Activated naive CD8-positive, alpha-beta T cell (primary cell): Measurements from ENCODE around the gene GATM.

ENCODE experiments used
- H3K27ac Mint-ChIP-seq: one replicate; pipeline ENCODE4 v1.8.0; 2021; ENCODE audit warnings: mixed read lengths
- H3K27me3 Mint-ChIP-seq: one replicate; pipeline ENCODE4 v1.8.0; 2021; ENCODE audit warnings: mixed read lengths
- H3K36me3 Mint-ChIP-seq: one replicate; pipeline ENCODE4 v1.8.0; 2021; ENCODE audit warnings: mixed read lengths
- H3K4me1 Mint-ChIP-seq: one replicate; pipeline ENCODE4 v1.8.0; 2021; ENCODE audit warnings: low read depth, mixed read lengths
- H3K4me3 Mint-ChIP-seq: one replicate; pipeline ENCODE4 v1.8.0; 2021; ENCODE audit warnings: mild to moderate bottlenecking, mixed read lengths
- H3K9me3 Mint-ChIP-seq: one replicate; pipeline ENCODE4 v1.8.0; 2021; ENCODE audit warnings: low read depth, mixed read lengths

Gene GATM

GRCh38 chr15:45378149-45378912 lies at the start of gene GATM:
Gene GATM, minus strand, starts transcription at chr15:45378544. Its CDS starts 91 bp downstream, at chr15:45378453.
- peaks cover 24% of the 10 kb centered on the region for H3K27me3 Mint-ChIP-seq
- H3K9me3 Mint-ChIP-seq: no peaks in the 10 kb centered on the region
- no peak within 1 kb of the TSS for H3K27ac Mint-ChIP-seq
- H3K36me3 Mint-ChIP-seq: no peaks in the 10 kb centered on the region
- peaks cover 20% of the 10 kb centered on the region for H3K4me1 Mint-ChIP-seq
- H3K4me3 Mint-ChIP-seq: peak within 1 kb of the TSS; percentile 84

GRCh38 chr15:45427085-45427484 lies 48.7 kb upstream of the GATM start:
- Mint-ChIP-seq H3K27ac (no peak overlapping the region), H3K4me3 (no peak overlapping the region), H3K36me3 (no peaks in the 10 kb centered on the region), H3K27me3 (no peaks in the 10 kb centered on the region), H3K9me3 (no peaks in the 10 kb centered on the region), H3K4me1 (peaks cover 2% of the 10 kb centered on the region)

GRCh38 chr15:45425135-45425534 lies 46.8 kb upstream of the GATM start:
- Mint-ChIP-seq H3K4me3 (no peak overlapping the region), H3K36me3 (no peaks in the 10 kb centered on the region), H3K9me3 (no peaks in the 10 kb centered on the region), H3K4me1 (no peaks in the 10 kb centered on the region), H3K27me3 (no peaks in the 10 kb centered on the region), H3K27ac (no peak overlapping the region)

GRCh38 chr15:45424429-45424828 lies 46.1 kb upstream of the GATM start:
- no peak overlapping the region for H3K27ac Mint-ChIP-seq
- no peaks in the 10 kb centered on the region for H3K9me3 Mint-ChIP-seq
- H3K4me1 Mint-ChIP-seq: no peaks in the 10 kb centered on the region
- H3K27me3 Mint-ChIP-seq: no peaks in the 10 kb centered on the region
- H3K4me3 Mint-ChIP-seq: no peak overlapping the region
- no peaks in the 10 kb centered on the region for H3K36me3 Mint-ChIP-seq

GRCh38 chr15:45417303-45417950 lies 39.1 kb upstream of the GATM start:
- Mint-ChIP-seq H3K27ac (no peak overlapping the region), H3K4me3 (no peak overlapping the region), H3K36me3 (peaks cover 11% of the 10 kb centered on the region), H3K4me1 (peaks cover 19% of the 10 kb centered on the region), H3K27me3 (no peaks in the 10 kb centered on the region), H3K9me3 (no peaks in the 10 kb centered on the region)

GRCh38 chr15:45414215-45414885 lies 36.0 kb upstream of the GATM start:
- H3K36me3 Mint-ChIP-seq: peaks cover 11% of the 10 kb centered on the region
- peak overlapping the region; percentile 11 for H3K27ac Mint-ChIP-seq
- no peaks in the 10 kb centered on the region for H3K27me3 Mint-ChIP-seq
- H3K9me3 Mint-ChIP-seq: no peaks in the 10 kb centered on the region
- peaks cover 21% of the 10 kb centered on the region for H3K4me1 Mint-ChIP-seq
- peak overlapping the region; percentile 2 for H3K4me3 Mint-ChIP-seq

- Mint-ChIP-seq H3K9me3 (no peaks in the 10 kb centered on the region), H3K36me3 (peaks cover 7% of the 10 kb centered on the region), H3K27ac (no peak overlapping the region), H3K4me3 (no peak overlapping the region), H3K4me1 (peaks cover 42% of the 10 kb centered on the region), H3K27me3 (no peaks in the 10 kb centered on the region)
These were observed 31.3 kb upstream of the GATM start for GRCh38 chr15:45409596-45409995.

- no peak overlapping the region for H3K4me3 Mint-ChIP-seq
- H3K36me3 Mint-ChIP-seq: peaks cover 4% of the 10 kb centered on the region
- H3K4me1 Mint-ChIP-seq: peaks cover 35% of the 10 kb centered on the region
- no peaks in the 10 kb centered on the region for H3K9me3 Mint-ChIP-seq
- no peak overlapping the region for H3K27ac Mint-ChIP-seq
- H3K27me3 Mint-ChIP-seq: no peaks in the 10 kb centered on the region
These were observed 29.4 kb upstream of the GATM start for GRCh38 chr15:45407786-45408185.

GRCh38 chr15:45402955-45403877 lies 24.9 kb upstream of the GATM start:
- peak overlapping the region; percentile 98 for H3K4me3 Mint-ChIP-seq
- H3K36me3 Mint-ChIP-seq: peaks cover 4% of the 10 kb centered on the region
- no peaks in the 10 kb centered on the region for H3K9me3 Mint-ChIP-seq
- H3K27ac Mint-ChIP-seq: peak overlapping the region; percentile 61
- H3K4me1 Mint-ChIP-seq: peaks cover 41% of the 10 kb centered on the region
- no peaks in the 10 kb centered on the region for H3K27me3 Mint-ChIP-seq

- peaks cover 41% of the 10 kb centered on the region for H3K4me1 Mint-ChIP-seq
- H3K9me3 Mint-ChIP-seq: no peaks in the 10 kb centered on the region
- peak overlapping the region; percentile 98 for H3K4me3 Mint-ChIP-seq
- no peaks in the 10 kb centered on the region for H3K27me3 Mint-ChIP-seq
- H3K27ac Mint-ChIP-seq: peak overlapping the region; percentile 96
- peaks cover 4% of the 10 kb centered on the region for H3K36me3 Mint-ChIP-seq
These were observed 24.0 kb upstream of the GATM start for GRCh38 chr15:45402162-45402954.

GRCh38 chr15:45401665-45402161 lies 23.4 kb upstream of the GATM start:
- H3K27ac Mint-ChIP-seq: peak overlapping the region; percentile 96
- H3K36me3 Mint-ChIP-seq: peaks cover 3% of the 10 kb centered on the region
- no peaks in the 10 kb centered on the region for H3K9me3 Mint-ChIP-seq
- no peaks in the 10 kb centered on the region for H3K27me3 Mint-ChIP-seq
- H3K4me3 Mint-ChIP-seq: peak overlapping the region; percentile 98
- H3K4me1 Mint-ChIP-seq: peaks cover 37% of the 10 kb centered on the region

- H3K4me1 Mint-ChIP-seq: peaks cover 22% of the 10 kb centered on the region
- H3K27me3 Mint-ChIP-seq: peaks cover 4% of the 10 kb centered on the region
- no peak overlapping the region for H3K27ac Mint-ChIP-seq
- H3K9me3 Mint-ChIP-seq: no peaks in the 10 kb centered on the region
- H3K4me3 Mint-ChIP-seq: peak overlapping the region; percentile 13
- H3K36me3 Mint-ChIP-seq: peaks cover 2% of the 10 kb centered on the region
These were observed 21.3 kb upstream of the GATM start for GRCh38 chr15:45399381-45400212.

GRCh38 chr15:45397116-45397665 lies 18.8 kb upstream of the GATM start:
- Mint-ChIP-seq H3K36me3 (peaks cover 2% of the 10 kb centered on the region), H3K4me3 (no peak overlapping the region), H3K9me3 (no peaks in the 10 kb centered on the region), H3K27me3 (peaks cover 5% of the 10 kb centered on the region), H3K4me1 (peaks cover 12% of the 10 kb centered on the region), H3K27ac (no peak overlapping the region)
